NCI-H510A treated with DMSO at 0.1 percent for 48 hours (cell line): ENCODE results near the gene SLC39A8.

Source experiments
- DNase-seq: peaks from one replicate; lab custom pipeline; 2025; lab: John Stamatoyannopoulos, UW

Gene SLC39A8

DNA sequence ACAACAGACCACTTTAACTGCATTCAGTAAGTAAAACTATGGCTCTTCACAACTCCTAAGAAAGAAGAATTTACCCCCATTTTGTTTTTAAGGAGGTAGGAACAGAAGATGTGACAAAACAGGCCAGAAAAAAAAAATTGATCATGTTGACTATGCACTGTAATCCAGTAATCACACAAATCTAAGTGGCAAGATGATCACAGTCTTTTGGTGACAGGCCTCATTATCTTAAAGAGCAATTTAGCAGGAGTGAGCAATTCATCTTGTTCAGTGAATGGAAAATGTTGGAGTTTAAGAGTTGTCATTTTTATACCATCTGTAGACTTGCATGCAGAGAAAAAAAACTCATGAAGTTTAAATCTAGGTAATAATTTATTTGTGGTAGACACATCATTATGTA, 115.1 kb downstream of the SLC39A8 start:
- DNase-seq: no peak

DNA sequence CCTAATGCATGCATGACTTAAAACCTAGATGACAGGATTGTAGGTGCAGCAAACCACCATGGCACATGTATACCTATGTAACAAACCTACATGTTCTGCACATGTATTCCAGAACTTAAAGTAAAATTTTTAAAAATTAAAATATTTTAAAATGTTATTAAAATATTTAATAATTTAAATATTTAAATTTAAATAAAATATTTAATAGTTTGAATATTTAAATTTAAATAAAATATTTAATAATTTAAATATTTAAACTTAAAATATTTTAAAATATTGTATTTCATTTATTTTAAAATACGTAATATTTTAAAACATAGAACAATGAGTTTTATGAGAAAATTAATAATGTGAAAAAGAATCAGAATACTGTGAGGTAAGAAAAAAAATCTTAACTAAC, 117.9 kb downstream of the SLC39A8 start:
- DNase-seq: no peak

DNA sequence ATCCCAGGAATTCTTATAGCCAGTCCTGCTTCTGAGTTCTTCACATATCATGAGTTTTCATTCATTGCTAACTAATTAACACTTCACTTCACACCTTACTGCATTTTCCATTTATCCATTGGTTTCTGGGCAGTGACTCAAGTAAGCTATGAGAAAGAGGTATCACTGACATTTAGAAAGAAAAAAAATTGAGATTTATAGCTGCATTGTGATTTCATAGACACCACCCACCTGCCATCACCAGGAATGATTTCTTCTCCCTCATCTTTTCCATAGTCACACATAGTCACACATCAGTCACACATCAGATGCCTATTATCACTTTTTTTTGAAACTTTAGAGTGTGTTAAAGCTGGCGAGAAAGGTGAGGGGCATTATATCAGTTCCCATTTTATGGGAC, 121.8 kb downstream of the SLC39A8 start:
- no peak for DNase-seq

DNA sequence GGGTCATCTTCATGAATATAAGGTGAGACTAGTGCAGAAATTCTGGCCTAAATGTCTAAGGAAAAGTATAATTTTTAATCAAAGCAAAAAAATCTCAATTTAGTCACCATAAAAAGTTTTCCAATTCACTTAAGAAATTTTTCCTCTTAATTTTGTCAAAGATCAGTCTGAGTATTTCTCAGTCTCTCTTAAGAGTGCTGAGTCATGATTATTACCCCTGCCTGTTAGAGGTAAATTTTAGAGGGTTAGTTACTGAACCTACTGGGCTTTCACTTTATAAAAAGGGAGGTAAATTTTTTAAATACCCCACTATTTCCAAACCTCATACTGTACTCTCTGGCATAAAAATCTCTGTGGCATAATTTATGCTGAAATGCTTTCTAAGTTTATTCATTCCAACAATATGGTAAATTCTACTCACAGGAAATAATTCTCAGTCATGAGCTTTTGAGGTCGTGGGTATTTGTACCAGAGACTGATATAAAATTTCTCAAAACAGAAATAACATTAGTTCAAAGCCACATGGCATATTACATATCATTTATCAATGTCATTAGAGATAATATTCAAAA, 122.4 kb downstream of the SLC39A8 start:
- no peak for DNase-seq

DNA sequence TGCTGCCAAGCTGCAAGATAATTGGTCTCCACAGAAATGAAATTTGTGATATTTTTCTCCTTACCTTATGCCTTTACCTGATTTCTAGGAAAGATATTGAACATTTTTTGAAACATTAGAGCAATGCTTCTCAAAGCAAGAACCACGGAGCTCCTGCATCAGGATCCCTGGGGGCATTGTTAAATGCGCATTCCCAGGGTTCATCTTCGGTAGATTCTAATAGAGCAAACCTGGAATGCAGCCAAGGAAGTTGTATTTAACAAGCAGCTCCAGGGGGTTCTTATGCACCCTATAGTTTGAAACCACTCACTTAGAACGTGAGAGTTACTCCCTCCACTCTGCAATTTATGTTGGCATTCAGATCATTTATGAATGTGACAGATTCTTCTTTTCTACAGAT, 126.2 kb downstream of the SLC39A8 start:
- no peak for DNase-seq

DNA sequence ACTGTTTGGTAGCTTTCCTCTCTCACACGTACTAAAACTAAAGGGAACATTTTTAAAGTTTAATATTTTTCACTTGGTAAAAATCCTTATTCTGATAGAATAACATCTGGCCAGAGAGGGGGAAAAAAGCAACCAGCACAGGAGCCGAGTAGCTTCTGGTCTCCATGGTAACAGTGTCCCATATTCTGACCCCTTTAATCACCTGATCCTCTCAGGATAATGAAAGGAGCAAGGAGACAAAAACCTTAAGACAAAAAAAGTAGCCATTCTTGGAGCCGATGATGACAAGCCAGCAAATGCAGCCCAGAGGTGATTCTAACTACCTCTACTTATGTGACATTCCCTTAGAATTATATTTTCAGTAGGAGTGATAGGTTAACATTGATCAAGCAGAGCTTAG, 126.6 kb downstream of the SLC39A8 start:
- no peak for DNase-seq

- no peak for DNase-seq
These were observed 127.4 kb downstream of the SLC39A8 start for GRCh38 chr4:102217775-102218355.

GRCh38 chr4:102217345-102217744, 127.9 kb downstream of the SLC39A8 start:
- no peak for DNase-seq

DNA sequence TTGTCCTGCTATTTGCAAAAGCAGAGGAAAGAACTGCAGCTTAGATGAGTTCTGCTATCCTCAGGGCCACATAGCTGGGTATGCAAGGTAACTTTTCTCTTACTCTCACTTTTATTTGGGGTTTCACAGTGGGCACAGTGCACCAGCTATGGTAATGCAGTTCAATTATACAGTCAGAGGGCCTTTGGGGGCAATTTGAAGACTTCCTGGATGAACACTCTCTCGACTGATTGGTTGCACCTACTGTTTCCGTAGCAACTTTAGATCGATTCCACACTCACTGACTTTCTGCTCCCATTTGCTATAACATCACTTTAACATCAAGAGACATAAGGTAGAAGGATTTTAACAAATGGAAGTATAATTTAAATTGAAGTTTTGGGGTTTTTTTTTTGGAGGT, 128.6 kb downstream of the SLC39A8 start:
- no peak for DNase-seq

- no peak for DNase-seq
These were observed 132.3 kb downstream of the SLC39A8 start for GRCh38 chr4:102213031-102213430.
